ENCODE results near the gene SLC35G3.
A peak's percentile ranks its signal among the peaks of the same experiment; 100 is the strongest.
"Not testable (repeated sequence)": the region's sequence is repeated elsewhere in the genome, so short reads cannot be mapped to it uniquely, and the experiment has no call there.

Gene SLC35G3

GRCh38 chr17:35202582-35202981 lies 8.4 kb upstream of the SLC35G3 start:
- not testable (repeated sequence) for DNase-seq

- not testable (repeated sequence) for DNase-seq
These were observed 869 bp upstream of the SLC35G3 start for GRCh38 chr17:35195062-35195461.

- DNase-seq: no peak
These were observed 1.5 kb downstream of the SLC35G3 start for GRCh38 chr17:35192708-35193107.

- no peak for DNase-seq
These were observed 3.0 kb downstream of the SLC35G3 start for GRCh38 chr17:35191001-35191695.

- no peak for DNase-seq
These were observed 4.9 kb downstream of the SLC35G3 start for GRCh38 chr17:35189291-35189690.

GRCh38 chr17:35188111-35188510 lies 6.1 kb downstream of the SLC35G3 start:
- DNase-seq: no peak

GRCh38 chr17:35187481-35187880 lies 6.7 kb downstream of the SLC35G3 start:
- no peak for DNase-seq

GRCh38 chr17:35185849-35186248 lies 8.3 kb downstream of the SLC35G3 start:
- DNase-seq: no peak

- DNase-seq: no peak
These were observed 9.9 kb downstream of the SLC35G3 start for GRCh38 chr17:35184274-35184673.

GRCh38 chr17:35183332-35183731 lies 10.9 kb downstream of the SLC35G3 start:
- DNase-seq: no peak

GRCh38 chr17:35179379-35179778 lies 14.8 kb downstream of the SLC35G3 start:
- DNase-seq: not testable (repeated sequence)

GRCh38 chr17:35176897-35177296 lies 17.3 kb downstream of the SLC35G3 start:
- DNase-seq: no peak

GRCh38 chr17:35175638-35176415 lies 18.4 kb downstream of the SLC35G3 start:
- DNase-seq: no peak

- no peak for DNase-seq
These were observed 19.3 kb downstream of the SLC35G3 start for GRCh38 chr17:35174835-35175334.

GRCh38 chr17:35172321-35172720 lies 21.9 kb downstream of the SLC35G3 start:
- not testable (repeated sequence) for DNase-seq

GRCh38 chr17:35171834-35172233 lies 22.4 kb downstream of the SLC35G3 start:
- DNase-seq: no peak

- DNase-seq: peak; percentile 5
These were observed 23.0 kb downstream of the SLC35G3 start for GRCh38 chr17:35170968-35171771.

GRCh38 chr17:35169835-35170363 lies 24.3 kb downstream of the SLC35G3 start:
- no peak for DNase-seq

GRCh38 chr17:35167666-35168065 lies 26.5 kb downstream of the SLC35G3 start:
- peak; percentile 12 for DNase-seq

- DNase-seq: no peak
These were observed 27.1 kb downstream of the SLC35G3 start for GRCh38 chr17:35167046-35167445.

- no peak for DNase-seq
These were observed 27.7 kb downstream of the SLC35G3 start for GRCh38 chr17:35166526-35166925.

GRCh38 chr17:35164716-35165115 lies 29.5 kb downstream of the SLC35G3 start:
- no peak for DNase-seq

GRCh38 chr17:35163886-35164285 lies 30.3 kb downstream of the SLC35G3 start:
- DNase-seq: no peak
